HCT116 (cell line): ENCODE results near the gene SCN4A. TPM values are rescaled to one million over a fixed set of nuclear protein-coding genes. Genes with fewer than 3 reads are reported as not detected.

Source experiments
- CBX3 ChIP-seq: IDR thresholded peaks from 2 replicates; pipeline ENCODE4 v1.6.1; 2012; ENCODE audit warnings: low read depth
- CTCF ChIP-seq, 3 experiments: fragments of 200-600 bp in 1 of 3; sonication (generic) in 1 of 3; IDR thresholded peaks in 2 of 3; conservative IDR thresholded peaks in 1 of 3; 2 replicates each; pipeline ENCODE4 v1.5.1; 2012 to 2017; ENCODE audit warnings: low read depth in 2 of 3, low read length in 2 of 3, antibody characterized with exemption in 1 of 3, borderline replicate concordance in 1 of 3, control low read depth in 1 of 3, mild to moderate bottlenecking in 1 of 3, mixed read lengths in 1 of 3, mixed run types in 1 of 3, moderate library complexity in 1 of 3; ENCODE audit not compliant: insufficient read depth in 1 of 3
- EGR1 ChIP-seq: IDR thresholded peaks from 2 replicates; pipeline ENCODE4 v1.6.1; 2012; ENCODE audit warnings: low read depth
- MAX ChIP-seq: IDR thresholded peaks from 2 replicates; pipeline ENCODE4 v1.6.1; 2012
- POLR2A ChIP-seq: IDR thresholded peaks from 2 replicates; pipeline ENCODE4 v1.7.0; 2011; ENCODE audit warnings: borderline replicate concordance; ENCODE audit not compliant: insufficient read depth, insufficient read length; ENCODE audit errors: extremely low read depth
- RAD21 ChIP-seq: IDR thresholded peaks from 2 replicates; pipeline ENCODE4 v1.6.1; 2012; ENCODE audit warnings: low read depth, mild to moderate bottlenecking
- REST ChIP-seq: IDR thresholded peaks from 2 replicates; pipeline ENCODE4 v1.6.1; 2012; ENCODE audit warnings: low read depth
- SIN3A ChIP-seq: IDR thresholded peaks from 2 replicates; pipeline ENCODE4 v1.6.1; 2012; ENCODE audit warnings: low read depth
- SP1 ChIP-seq: IDR thresholded peaks from 2 replicates; pipeline ENCODE4 v1.6.1; 2012; ENCODE audit warnings: low read depth
- ZFX ChIP-seq: fragments of 450-650 bp; IDR thresholded peaks from 2 replicates; pipeline ENCODE4 v1.6.1; 2017
- ZNF274 ChIP-seq: fragments of 200-500 bp; sonication (Bioruptor generic); IDR thresholded peaks from 2 replicates; pipeline ENCODE4 v1.6.1; 2014; ENCODE audit warnings: mild to moderate bottlenecking, low read depth, low read length, inconsistent platforms
- total RNA-seq: library from RNA; stranded (reverse); gene quantifications from one replicate; pipeline ENCODE4 v1.2.1, GENCODE V29; 2021; ENCODE audit not compliant: unreplicated experiment

The SCN4A gene
- total RNA-seq, 1 experiment from 2014 or later, result 2.7 TPM

- TF ChIP-seq REST (no peak), SP1 (no peak), CBX3 (no peak), ZFX (no peak), SIN3A (no peak), POLR2A (no peak), RAD21 (no peak), EGR1 (no peak), ZNF274 (no peak), MAX (no peak), CTCF (IDR thresholded peaks at IDR 0.05 in 2 of 3, conservative IDR thresholded peaks at IDR 0.05 in 1 of 3; ENCODE audit: borderline replicate concordance in 1 of 3, insufficient read depth in 1 of 3, low read depth in 2 of 3, low read length in 2 of 3) (no peak)
Observed at GRCh38 chr17:64015447-64015846, 42.7 kb upstream of the SCN4A start (continued).
